Measurements from ENCODE around the gene CEBPZ.
"Not testable (repeated sequence)": the region's sequence is repeated elsewhere in the genome, so short reads cannot be mapped to it uniquely, and the experiment has no call there.

CEBPZ gene

DNA sequence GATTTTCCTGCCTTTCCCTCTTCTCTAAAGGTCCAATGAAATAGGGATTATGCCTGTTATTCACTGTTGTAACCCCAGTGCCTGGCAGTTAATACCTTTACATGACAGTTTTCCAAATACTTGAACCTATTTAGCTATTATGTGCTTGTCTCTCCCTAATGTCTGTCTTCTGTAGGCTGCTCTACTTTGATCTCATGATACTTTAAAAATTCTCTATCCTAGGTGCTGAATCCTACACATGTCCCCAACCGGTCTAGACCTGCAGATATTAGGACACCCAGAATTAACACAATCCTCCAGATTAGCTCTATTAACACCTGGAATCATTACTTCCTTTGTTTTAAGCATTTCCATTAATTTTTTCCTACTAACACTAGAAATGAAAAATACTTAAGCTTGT is 7.3 kb downstream of the CEBPZ start:
- DNase-seq: no peak

DNA sequence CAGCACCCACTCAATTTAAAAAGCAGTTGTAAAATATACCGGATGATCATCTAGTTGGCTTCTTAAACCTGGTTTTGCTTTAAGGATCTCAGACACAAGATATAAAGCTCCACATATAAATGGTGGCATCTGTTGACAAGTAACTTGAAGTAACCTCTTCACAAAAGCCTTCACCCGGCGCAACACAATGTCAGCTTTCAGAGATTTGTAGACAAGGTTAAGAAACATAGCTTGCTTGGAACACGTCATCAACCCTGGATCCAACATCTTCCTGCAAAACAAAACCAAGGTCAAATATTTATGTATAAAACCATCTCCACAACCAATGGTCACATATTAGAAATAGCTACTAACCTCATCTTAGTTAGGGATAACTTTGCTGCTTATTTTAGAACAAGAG is 8.3 kb downstream of the CEBPZ start:
- no peak for DNase-seq

DNA sequence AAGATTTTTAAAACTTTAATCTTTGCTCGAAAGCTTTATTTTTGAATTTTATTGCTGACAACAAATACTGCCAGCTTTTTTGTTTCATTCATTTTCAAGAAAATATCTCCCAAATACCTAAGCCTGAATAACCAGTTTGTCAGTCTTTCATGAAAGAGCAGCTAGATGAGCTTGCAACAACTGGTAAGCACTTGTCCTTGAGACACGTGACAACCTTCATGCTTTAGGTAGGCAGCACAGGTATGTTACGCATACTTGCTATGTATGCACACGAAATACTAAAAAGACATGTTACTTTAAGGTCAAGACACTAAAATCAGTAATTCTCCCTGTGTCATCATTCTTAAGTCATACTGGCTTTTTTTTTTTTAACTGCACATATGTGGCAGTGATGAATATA is 12.3 kb downstream of the CEBPZ start:
- DNase-seq: no peak

DNA sequence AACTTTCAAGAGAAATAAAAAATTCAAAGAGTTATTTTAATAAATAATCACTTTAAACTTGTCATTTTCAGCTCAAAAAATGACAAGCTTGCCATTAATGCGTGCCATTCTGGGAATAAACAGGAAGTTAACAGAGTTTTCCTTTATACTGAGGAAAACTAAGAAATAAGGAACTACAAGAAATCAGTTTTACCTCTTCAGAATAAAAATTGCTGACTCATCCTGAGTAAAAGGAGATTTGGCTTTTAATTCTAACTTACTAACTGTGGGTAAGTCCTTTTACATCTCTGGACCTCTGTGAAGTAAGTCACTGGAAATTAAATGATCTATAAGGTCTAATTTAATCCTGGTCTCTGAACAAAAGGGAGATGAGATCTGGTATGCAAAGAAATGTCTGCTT is 16.1 kb downstream of the CEBPZ start:
- DNase-seq: no peak

DNA sequence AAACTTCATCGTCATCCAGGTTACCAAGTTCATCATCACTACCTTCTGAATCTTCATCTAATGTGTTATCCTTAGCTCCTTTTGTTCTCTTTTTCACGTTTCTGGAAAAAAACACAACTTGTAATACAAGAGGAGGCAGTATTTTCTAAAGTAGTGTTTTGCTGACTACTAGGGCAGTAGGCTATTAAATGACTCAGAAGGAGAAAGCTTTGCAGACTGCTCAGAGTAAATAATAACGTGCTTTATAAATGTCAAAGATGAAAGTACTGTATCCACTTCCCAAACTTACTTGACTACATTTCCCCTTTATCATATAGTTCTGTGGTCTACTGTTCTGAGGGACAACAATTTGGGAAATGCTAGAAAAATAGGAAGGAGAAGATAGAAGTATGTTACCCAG is 19.5 kb downstream of the CEBPZ start:
- DNase-seq: no peak

DNA sequence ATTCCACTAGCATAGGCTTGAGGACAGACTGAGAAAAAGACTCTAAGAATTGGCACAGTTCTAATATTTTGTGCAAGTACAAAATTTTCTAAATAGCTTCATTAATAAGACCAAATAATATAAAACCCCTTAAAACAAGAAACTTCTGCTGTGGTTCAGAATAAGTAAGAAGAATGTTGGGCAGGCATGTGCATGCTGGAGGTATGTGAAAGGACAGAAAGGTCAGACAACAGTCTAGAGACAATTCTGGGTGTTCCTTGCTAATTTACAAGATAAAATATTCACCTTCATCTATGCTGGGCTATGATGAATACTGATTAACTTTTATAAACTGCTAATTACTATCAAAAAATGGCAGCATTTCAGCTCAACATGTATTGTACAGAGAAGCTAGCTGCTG is 20.2 kb downstream of the CEBPZ start:
- no peak for DNase-seq

DNA sequence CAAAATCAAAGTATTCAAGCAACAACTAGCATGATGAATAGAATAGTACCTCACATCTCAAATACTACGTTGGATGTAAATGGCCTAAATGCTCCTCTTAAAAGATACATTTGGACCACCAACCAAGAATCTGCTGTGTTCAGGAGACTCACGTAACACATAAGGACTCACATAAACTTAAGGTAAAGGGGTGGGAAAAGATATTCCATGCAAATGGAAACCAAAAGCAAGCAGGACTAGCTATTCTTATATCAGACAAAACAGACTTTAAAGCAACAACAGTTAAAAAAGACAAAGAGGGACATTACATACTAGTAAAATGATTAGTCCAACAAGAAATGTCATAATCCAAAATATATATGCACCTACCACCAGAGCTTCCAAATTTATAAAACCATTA is 24.6 kb downstream of the CEBPZ start:
- not testable (repeated sequence) for DNase-seq

DNA sequence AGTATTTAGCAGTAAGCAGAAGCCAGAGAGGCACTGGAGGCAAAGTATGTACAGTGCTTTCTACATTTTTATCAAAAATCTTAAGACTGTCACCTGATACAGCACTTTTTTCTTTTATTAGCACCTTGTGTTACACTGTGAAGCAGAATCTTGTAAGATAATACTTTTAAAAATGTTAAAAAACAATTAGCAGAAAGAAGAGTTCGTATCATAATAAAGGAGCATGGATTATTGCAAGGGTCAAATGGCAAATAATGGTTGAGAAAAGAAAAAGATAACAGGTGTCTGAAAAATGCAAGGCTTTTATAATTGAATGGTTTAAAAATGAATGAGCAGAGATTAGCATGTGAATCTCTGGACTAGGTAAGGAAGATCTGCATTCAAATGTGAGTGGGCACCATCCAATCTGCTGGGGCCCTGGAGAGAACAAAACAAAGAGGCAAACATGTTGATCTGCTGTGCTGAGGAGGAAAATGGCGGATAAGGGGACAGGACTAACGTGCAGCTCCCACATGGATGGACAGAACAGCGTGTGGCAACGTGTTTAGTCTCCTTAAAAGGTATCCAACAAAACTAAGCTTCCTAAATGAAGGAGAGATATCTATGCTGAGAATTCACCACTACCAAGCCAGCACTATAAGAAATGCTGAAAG is 25.6 kb downstream of the CEBPZ start:
- DNase-seq: no peak

DNA sequence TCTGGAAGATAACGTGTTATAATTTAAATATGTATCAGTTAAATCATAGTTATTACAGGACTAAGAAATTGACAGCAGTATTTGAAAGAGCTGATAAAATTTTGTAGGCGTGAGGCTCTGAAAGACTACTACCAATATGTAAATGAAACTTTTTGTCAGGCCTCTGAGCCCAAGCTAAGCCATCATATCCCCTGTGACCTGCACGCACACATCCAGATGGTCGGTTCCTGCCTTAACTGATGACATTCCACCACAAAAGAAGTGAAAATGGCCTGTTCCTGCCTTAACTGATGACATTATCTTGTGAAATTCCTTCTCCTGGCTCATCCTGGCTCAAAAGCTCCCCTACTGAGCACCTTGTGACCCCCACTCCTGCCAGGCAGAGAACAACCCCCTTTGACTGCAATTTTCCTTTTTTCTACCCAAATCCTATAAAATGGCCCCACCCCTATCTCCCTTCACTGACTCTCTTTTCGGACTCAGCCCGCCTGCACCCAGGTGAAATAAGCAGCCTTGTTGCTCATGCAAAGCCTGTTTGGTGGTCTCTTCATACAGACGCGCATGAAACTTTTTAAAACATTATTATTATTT is 26.2 kb downstream of the CEBPZ start:
- not testable (repeated sequence) for DNase-seq

DNA sequence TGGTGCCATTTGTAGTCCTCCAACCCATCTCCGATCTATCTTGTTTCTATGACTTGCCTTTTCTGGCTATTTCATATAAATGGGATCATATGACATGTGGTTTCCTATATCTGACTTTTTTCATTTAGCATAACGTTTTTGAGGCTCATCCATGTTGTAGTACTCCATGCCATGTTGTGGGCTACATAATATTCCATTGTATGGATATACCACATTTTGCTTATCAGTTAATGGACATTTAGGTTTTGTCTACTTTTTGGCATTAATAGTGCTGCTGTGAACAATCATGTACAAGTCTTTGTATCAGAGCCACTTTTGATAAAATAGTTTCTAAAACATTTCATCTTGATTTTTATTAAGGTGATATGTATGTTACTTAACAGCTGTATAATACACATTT is 27.7 kb downstream of the CEBPZ start:
- DNase-seq: no peak

DNA sequence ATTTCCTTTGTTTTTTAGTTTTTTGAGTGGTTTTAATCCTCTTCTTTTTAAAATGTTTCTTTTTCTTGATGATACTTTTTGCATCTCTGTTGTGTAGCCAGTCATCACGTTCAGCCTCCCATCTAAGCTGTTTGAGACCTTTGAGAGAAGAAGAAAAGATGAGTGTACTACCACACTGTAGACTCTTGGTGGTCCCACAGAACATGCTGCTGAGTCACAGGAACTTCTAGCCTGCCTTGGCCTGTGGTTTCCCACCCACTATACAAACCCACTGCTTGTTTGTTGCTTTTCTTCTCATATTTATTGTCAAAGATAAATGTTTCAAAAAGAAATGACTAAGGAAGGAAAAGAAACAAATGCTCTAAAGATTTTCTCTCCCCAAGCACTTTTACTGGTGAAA is 29.6 kb downstream of the CEBPZ start:
- DNase-seq: no peak

DNA sequence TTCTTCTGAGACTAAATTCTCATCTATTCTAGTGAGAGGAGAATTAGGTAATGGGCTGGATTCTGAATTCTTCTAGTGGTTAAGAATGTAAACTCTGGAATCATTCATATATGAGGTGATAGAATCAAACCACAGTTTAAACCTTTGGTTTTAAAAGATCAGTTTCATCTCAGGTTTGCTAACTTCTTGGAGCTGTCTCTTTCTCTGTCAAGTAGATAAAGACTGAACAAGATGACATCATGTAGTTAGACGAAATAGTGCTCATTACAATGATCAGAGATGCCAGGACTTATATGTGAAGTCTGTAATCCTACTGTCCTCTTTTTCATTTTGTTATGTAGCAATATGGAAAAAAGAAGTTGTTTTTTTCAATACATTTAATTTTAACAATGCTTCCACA is 30.2 kb downstream of the CEBPZ start:
- no peak for DNase-seq

DNA sequence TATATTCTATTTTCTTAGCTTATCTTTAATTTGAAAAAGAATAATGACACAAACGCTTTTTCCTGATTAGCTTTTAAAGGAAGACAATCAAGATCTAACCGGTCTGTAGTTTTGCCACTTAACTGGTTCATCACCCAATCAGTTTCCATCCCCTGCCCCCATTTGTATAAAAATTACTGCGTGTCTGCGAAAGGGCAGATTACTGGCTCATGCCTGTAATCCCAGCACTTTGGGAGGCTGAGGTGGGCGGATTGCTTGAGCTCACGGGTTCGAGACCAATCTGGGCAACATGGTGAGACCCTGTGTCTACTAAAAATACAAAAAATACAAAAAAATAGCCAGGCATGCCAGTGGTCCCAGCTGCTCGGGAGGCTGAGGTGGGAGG is 32.7 kb downstream of the CEBPZ start:
- no peak for DNase-seq

DNA sequence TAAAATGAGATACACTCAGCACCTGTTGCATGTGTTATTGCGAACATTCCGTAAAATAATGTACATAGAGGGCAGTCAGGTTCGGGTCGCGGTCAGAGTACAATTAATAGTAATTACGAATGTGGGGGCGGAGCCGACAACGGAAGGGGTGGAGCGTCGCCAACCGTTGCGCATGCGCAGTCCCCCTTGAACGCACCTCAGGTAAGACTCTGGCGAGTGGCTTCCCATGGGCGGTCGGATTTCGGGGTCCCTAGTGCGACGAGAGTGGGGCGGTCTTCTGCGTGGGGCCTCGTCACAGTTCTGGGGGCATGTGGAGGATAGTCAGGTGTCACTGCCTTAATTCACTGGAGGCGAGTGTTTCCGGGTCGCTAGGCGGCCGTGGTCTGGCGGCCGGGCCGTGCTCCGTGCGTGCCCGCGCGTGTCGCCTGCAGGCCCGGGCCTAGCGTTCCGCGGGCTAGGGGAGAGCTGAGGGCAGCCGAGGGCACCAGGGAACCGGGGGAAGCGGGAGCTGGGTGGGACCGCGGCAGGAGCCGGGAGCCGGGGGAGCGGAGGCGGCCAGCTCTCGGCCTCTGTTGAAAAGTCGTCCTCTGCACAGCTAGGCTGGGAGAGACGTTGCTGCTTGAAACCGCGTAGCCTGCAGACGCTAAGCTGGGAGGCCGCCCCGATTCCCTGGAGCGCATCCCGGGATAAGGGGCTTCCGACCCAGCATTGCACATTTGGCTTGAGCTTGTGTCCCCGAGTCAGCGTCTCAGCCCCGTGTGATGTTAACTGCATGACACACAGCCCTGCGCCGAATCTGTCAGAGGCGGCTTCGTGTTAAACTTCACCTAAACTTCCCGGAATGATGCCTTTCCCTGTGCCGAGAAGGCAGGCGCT is 34.8 kb downstream of the CEBPZ start, which contains the start of gene CEBPZOS:
CEBPZOS (plus strand) TSS at position 177 of the 876 bp plus-strand sequence. CDS start 3,209 bp downstream, outside the sequence.
- peak; percentile 16 to 87 (median 68) for DNase-seq

DNA sequence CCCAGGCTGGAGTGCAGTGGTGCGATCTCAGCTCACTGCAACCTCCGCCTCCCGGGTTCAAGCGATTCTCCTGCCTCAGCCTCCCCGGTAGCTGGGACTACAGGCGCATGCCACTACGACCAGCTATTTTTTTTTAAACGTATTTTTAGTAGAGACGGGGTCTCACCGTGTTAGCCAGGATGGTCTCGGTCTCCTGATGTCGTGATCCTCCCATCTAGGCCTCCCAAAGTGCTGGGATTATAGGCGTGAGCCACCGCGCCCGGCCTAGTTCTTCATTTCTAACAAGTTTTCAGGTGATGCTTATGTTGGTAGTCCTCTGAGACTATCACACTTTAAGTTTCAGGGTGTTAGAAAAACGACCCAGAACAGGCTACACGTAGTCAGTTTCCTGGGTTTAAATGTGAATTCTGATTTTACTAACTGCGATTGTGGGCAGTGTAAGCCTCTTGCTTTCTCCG is 35.5 kb downstream of the CEBPZ start:
- DNase-seq: peak in 1 of 56 donors; percentile 8

DNA sequence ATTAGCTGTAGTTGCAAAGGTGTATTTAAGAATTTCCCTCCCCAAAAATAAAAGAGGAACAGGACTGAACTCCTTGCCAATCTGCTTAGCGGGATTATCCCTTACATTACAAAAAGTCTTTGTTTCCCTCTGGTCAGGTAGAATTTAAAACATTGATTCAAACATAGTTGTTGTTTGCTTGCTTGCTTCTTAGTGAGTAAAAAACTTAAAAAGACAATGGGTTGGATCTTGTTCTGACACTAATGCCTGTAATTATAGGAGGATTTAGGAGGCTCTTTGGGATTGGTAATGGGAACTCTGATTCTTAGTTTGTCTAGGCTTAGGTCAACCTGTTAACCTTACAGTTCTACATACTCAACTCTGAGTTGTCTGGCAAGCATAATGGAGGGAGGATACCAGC is 38.8 kb downstream of the CEBPZ start:
- no peak for DNase-seq

DNA sequence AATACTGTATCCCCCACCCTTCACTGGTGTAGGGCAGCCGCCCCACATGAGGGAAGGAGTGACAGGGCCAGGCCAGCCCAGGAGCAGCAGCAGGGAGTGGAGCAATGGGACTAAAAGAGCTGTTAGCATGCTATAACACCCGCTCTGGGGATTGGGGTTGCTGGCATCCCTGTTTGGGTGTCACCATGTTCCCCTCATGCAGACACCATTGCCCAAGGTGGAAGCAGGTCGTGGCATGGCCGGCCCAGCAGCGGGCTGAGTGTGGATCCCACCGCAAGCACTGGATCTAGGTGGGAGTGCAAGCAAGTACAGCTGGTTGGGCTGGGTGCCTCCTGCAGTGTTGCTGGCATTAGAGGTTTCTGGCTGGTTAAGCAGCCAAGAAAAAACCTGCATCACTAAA is 39.6 kb downstream of the CEBPZ start:
- DNase-seq: no peak

DNA sequence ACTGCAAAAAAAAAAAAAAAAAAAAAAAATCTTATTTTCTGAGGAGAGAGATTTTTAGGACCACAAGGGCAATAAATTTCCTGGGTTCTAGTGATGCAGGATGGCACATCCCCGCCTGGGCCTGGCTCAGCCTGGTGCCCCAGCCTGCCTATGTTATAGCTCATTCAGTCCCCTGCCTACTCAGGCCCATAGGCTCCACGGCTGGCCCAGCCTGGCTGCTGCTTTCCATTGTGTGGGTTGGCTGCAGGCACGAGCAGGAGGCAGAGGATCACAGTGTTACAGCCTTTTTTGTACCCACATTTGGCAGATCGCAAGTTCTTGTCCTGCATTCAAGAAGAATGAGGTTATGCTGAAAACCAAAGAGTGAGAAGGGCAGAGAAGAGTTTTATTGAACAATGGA is 40.1 kb downstream of the CEBPZ start:
- no peak for DNase-seq

DNA sequence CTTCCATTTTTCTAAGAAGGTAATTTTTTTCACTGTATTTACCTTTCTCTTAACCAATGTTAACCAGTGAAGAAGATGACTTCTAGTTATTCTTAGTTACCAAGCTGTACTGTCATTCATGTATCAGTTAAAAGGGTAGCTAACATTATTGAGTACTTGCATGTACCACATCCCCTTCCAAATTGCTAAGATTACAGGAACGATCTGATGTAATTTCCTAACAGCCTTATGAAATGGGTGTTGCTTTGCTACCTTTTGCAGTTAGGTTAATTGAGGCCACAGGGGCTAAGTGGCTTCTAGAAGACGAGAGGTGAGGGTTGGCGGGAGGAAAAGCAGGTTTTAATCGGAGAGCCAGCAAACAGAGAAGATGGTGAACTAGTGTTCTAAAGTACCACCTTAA is 41.1 kb downstream of the CEBPZ start:
- DNase-seq: no peak

DNA sequence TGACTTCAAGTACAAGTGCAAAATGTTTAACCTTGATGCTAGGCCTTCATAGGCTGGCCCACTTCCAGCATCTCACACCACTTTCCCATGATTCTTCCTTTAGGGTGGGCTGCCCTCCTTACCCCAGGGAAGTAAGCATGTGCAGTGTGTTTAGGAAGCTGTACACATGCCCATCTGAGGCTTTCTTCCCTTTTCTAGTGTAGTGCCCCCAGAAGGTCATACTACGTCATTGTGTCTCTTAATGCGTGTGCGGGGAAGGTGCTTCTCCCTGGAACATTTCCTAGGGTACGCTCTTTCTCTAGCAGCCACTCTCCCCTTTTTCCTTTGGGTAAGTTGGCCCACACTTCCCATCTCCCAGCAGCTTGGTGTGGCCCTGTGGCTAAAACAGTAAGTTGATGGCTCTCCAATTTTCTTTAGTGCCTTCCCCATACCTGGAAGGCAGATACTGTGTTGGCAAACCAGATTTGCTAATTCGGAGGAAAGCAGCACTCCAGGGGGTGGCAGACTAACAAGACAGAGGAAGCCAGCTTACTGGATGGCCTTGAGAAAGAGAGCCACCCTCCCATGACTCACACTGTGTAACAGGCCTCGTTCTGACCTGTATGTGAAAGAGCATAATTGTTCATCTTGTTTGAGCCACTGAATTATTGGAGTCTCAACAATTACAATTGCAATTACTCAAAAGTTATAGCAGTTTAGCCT is 41.8 kb downstream of the CEBPZ start:
- DNase-seq: peak in 2 of 56 donors; percentile 3 to 11

DNA sequence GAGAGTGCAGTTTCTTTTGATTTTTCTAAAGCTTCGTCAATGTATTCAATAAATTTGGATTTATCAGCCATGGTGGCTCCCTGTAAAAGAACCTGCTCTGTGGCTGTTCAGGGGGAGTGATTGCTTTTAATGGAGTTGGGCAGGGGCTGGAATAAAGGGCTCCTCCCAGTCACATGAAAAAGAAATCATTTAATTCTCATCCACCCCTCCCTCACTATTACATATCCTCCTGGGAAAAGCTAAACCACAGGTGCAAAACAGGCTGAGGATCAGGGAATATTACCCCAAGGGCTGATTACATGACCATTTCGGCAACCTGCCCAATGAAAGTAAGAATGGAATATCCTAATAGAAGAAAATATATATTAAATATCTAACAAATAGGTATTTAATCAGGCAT is 42.8 kb downstream of the CEBPZ start, which contains the start of gene SULT6B1:
SULT6B1 (minus strand) TSS at position 101 of the 400 bp plus-strand sequence; CDS start at position 71, 30 bp downstream.
- DNase-seq: no peak

Data from amygdala (tissue), 56 donors.